ENCODE measurements around the gene TMPRSS11B. TPM values are rescaled to one million over a fixed set of nuclear protein-coding genes. Genes with fewer than 3 reads are reported as not detected.
"Not testable (repeated sequence)": the region's sequence is repeated elsewhere in the genome, so short reads cannot be mapped to it uniquely, and the experiment has no call there.

TMPRSS11B gene
- total and polyA plus RNA-seq, 2 donors (not counting 1 experiment from before 2014, with no cell fraction given) = not detected

DNA sequence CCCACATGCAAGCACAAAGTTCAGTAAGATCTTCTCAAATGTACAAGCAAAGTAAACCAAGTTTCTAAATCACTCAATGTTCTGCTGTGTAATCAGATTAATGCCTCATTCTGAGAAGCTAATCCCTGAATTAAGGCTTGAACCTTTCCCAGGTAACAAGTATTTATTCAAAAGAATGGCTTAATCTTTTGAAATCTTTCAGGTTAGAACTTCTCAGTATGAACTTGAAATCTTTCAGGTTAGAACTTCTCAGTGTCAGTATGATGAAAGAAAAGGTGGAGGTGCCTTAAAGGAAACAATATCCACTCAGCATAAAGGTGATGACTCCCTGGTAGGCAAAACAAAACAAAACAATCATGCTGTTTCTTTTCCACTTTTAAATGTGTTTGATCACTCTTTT is 29.0 kb downstream of the TMPRSS11B start:
- Histone ChIP-seq H3K9me3 (ENCODE audit: control extremely low read depth in 1 of 3, control insufficient read depth in 2 of 3, insufficient read depth in 1 of 3, low read length in 2 of 3) (no peaks in the 10 kb centered on the region), H3K27ac (ENCODE audit: low read length in 2 of 2) (no peak overlapping the region), H3K79me2 (ENCODE audit: control insufficient read depth, insufficient read depth, low read length) (no peaks in the 10 kb centered on the region), H3K36me3 (replicated peaks in 1 of 2; ENCODE audit: control extremely low read depth in 1 of 2, control insufficient read depth in 1 of 2, extremely low read depth in 1 of 2, insufficient read depth in 2 of 2, low read length in 1 of 2) (no peaks in the 10 kb centered on the region), H3K4me3 (ENCODE audit: control extremely low read depth in 1 of 5, extremely low read depth in 1 of 5, insufficient read depth in 1 of 5, low read depth in 2 of 5, low read length in 4 of 5) (no peak overlapping the region), H3K9ac (ENCODE audit: low read length) (no peak overlapping the region), H3K27me3 (replicated peaks in 1 of 4; ENCODE audit: control extremely low read depth in 1 of 4, control insufficient read depth in 3 of 4, insufficient read depth in 4 of 4, low read length in 3 of 4) (no peaks in the 10 kb centered on the region), H2AFZ (ENCODE audit: insufficient read depth, low read depth, low read length, poor library complexity, severe bottlenecking) (no peak overlapping the region), H4K20me1 (ENCODE audit: control insufficient read depth, insufficient read depth, low read length, poor library complexity, severe bottlenecking) (no peaks in the 10 kb centered on the region), H3K4me2 (replicated peaks; ENCODE audit: low read depth, low read length, poor library complexity, severe bottlenecking) (no peak overlapping the region), H3K4me1 (ENCODE audit: control insufficient read depth in 2 of 2, insufficient read depth in 2 of 2, low read length in 2 of 2) (no peaks in the 10 kb centered on the region)
- DNase-seq (no peak), ATAC-seq (ENCODE audit: low read depth) (no peak)
- Mint-ChIP-seq H3K4me1 (no peaks in the 10 kb centered on the region), H3K27me3 (peaks cover 6% of the 10 kb centered on the region), H3K9me3 (ENCODE audit: insufficient read depth) (no peaks in the 10 kb centered on the region), H3K27ac (no peak overlapping the region), H3K4me3 (no peak overlapping the region)
- intact Hi-C loops (cut with micrococcal nuclease) = no loop called here
- CTCF ChIA-PET = no interaction called here
- POLR2A ChIA-PET = no interaction called here
- TF ChIP-seq, protein P1, sequence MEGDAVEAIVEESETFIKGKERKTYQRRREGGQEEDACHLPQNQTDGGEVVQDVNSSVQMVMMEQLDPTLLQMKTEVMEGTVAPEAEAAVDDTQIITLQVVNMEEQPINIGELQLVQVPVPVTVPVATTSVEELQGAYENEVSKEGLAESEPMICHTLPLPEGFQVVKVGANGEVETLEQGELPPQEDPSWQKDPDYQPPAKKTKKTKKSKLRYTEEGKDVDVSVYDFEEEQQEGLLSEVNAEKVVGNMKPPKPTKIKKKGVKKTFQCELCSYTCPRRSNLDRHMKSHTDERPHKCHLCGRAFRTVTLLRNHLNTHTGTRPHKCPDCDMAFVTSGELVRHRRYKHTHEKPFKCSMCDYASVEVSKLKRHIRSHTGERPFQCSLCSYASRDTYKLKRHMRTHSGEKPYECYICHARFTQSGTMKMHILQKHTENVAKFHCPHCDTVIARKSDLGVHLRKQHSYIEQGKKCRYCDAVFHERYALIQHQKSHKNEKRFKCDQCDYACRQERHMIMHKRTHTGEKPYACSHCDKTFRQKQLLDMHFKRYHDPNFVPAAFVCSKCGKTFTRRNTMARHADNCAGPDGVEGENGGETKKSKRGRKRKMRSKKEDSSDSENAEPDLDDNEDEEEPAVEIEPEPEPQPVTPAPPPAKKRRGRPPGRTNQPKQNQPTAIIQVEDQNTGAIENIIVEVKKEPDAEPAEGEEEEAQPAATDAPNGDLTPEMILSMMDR (IDR thresholded peaks at IDR 0.05) = no peak
- no peak for TF ChIP-seq EZH2 (IDR thresholded peaks at IDR 0.05; ENCODE audit: borderline replicate concordance, insufficient read depth, low read depth, low read length, poor library complexity, severe bottlenecking)

DNA sequence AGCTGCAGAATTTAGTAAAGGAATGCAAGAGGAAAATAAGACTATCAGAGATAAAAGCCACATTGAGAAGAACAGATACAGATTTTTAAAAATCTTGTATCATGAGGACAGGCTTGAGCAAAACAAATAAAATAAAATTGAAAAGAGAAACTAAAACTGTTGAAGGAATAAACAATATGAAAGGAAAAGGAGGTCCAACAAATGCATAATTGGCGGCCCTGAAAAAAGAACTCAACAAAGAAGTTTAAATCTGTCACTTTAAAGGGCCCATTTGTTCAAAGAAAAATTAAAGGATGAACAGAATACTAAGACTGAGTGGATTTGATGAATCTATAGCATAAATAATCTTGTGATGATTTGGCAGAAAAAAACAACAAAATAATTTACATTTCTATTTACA is 36.5 kb downstream of the TMPRSS11B start:
- no CpG with 5 or more reads among the region's 1 CpG for WGBS (ENCODE audit: insufficient coverage)
- ATAC-seq (ENCODE audit: low read depth) (no peak), DNase-seq (no peak)
- Histone ChIP-seq H3K27me3 (replicated peaks in 1 of 4; ENCODE audit: control extremely low read depth in 1 of 4, control insufficient read depth in 3 of 4, insufficient read depth in 4 of 4, low read length in 3 of 4) (no peaks in the 10 kb centered on the region), H3K36me3 (replicated peaks in 1 of 2; ENCODE audit: control extremely low read depth in 1 of 2, control insufficient read depth in 1 of 2, extremely low read depth in 1 of 2, insufficient read depth in 2 of 2, low read length in 1 of 2) (no peaks in the 10 kb centered on the region), H3K4me2 (replicated peaks; ENCODE audit: low read depth, low read length, poor library complexity, severe bottlenecking) (no peak overlapping the region), H3K4me1 (ENCODE audit: control insufficient read depth in 2 of 2, insufficient read depth in 2 of 2, low read length in 2 of 2) (no peaks in the 10 kb centered on the region), H3K79me2 (ENCODE audit: control insufficient read depth, insufficient read depth, low read length) (no peaks in the 10 kb centered on the region), H2AFZ (ENCODE audit: insufficient read depth, low read depth, low read length, poor library complexity, severe bottlenecking) (no peak overlapping the region), H3K9me3 (ENCODE audit: control extremely low read depth in 1 of 3, control insufficient read depth in 2 of 3, insufficient read depth in 1 of 3, low read length in 2 of 3) (peaks cover 0 to 4% (median 4%) of the 10 kb centered on the region in 3 donors), H3K27ac (ENCODE audit: low read length in 2 of 2) (no peak overlapping the region), H4K20me1 (ENCODE audit: control insufficient read depth, insufficient read depth, low read length, poor library complexity, severe bottlenecking) (no peaks in the 10 kb centered on the region), H3K9ac (ENCODE audit: low read length) (no peak overlapping the region), H3K4me3 (ENCODE audit: control extremely low read depth in 1 of 5, extremely low read depth in 1 of 5, insufficient read depth in 1 of 5, low read depth in 2 of 5, low read length in 4 of 5) (no peak overlapping the region)
- TF ChIP-seq, protein P1 (IDR thresholded peaks at IDR 0.05) = no peak
- TF ChIP-seq EZH2 (IDR thresholded peaks at IDR 0.05; ENCODE audit: borderline replicate concordance, insufficient read depth, low read depth, low read length, poor library complexity, severe bottlenecking) = no peak
- Mint-ChIP-seq H3K27ac (no peak overlapping the region), H3K9me3 (ENCODE audit: insufficient read depth) (peaks cover 8% of the 10 kb centered on the region), H3K4me3 (no peak overlapping the region), H3K4me1 (no peaks in the 10 kb centered on the region), H3K27me3 (no peaks in the 10 kb centered on the region)
- intact Hi-C loops (cut with micrococcal nuclease) = no loop called here
- CTCF ChIA-PET = no interaction called here
- POLR2A ChIA-PET = no interaction called here

DNA sequence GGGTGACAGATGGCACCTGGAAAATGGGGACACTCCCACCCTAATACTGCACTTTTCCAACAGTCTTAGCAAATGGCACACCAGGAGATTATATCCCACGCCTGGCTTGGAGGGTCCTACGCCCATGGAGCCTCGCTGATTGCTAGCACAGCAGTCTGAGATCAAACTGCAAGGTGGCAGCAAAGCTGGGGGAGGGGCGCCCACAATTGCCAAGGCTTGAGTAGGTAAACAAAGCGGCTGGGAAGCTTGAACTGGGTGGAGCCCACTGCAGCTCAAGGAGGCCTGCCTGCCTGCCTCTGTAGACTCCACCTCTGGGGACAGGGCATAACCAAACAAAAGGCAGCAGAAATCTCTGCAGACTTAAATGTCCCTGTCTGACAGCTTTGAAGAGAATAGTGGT is 51.2 kb downstream of the TMPRSS11B start:
- H3K9ac ChIP-seq (ENCODE audit: low read length); H3K27ac ChIP-seq (ENCODE audit: low read length in 2 of 2); H3K4me3 Mint-ChIP-seq; H3K36me3 ChIP-seq (replicated peaks in 1 of 2; ENCODE audit: control extremely low read depth in 1 of 2, control insufficient read depth in 1 of 2, extremely low read depth in 1 of 2, insufficient read depth in 2 of 2, low read length in 1 of 2); H3K9me3 Mint-ChIP-seq (ENCODE audit: insufficient read depth); ATAC-seq (ENCODE audit: low read depth); H3K4me3 ChIP-seq (ENCODE audit: control extremely low read depth in 1 of 5, extremely low read depth in 1 of 5, insufficient read depth in 1 of 5, low read depth in 2 of 5, low read length in 4 of 5); H4K20me1 ChIP-seq (ENCODE audit: control insufficient read depth, insufficient read depth, low read length, poor library complexity, severe bottlenecking); POLR2A ChIA-PET; H3K4me1 Mint-ChIP-seq; H3K27ac Mint-ChIP-seq; H3K9me3 ChIP-seq (ENCODE audit: control extremely low read depth in 1 of 3, control insufficient read depth in 2 of 3, insufficient read depth in 1 of 3, low read length in 2 of 3); H3K4me2 ChIP-seq (replicated peaks; ENCODE audit: low read depth, low read length, poor library complexity, severe bottlenecking); H2AFZ ChIP-seq (ENCODE audit: insufficient read depth, low read depth, low read length, poor library complexity, severe bottlenecking); DNase-seq; H3K27me3 ChIP-seq (replicated peaks in 1 of 4; ENCODE audit: control extremely low read depth in 1 of 4, control insufficient read depth in 3 of 4, insufficient read depth in 4 of 4, low read length in 3 of 4); H3K79me2 ChIP-seq (ENCODE audit: control insufficient read depth, insufficient read depth, low read length); CTCF ChIA-PET; intact Hi-C loops (cut with micrococcal nuclease); H3K4me1 ChIP-seq (ENCODE audit: control insufficient read depth in 2 of 2, insufficient read depth in 2 of 2, low read length in 2 of 2): not testable (repeated sequence)
- H3K27me3 Mint-ChIP-seq = peaks cover 19% of the 10 kb centered on the region
- 91% methylated on average over 4 of the region's 5 CpGs for WGBS (ENCODE audit: insufficient coverage)
